Astrocyte (in vitro differentiated cells and primary cell): Measurements from ENCODE around the gene SH3TC2. TPM values are rescaled to one million over a fixed set of nuclear protein-coding genes. Genes with fewer than 3 reads are reported as not detected.

Source experiments
- DNase-seq: peaks from one replicate; pipeline ENCODE4 v3.0.0-alpha.2; 2010; ENCODE audit warnings: low read depth
- FAIRE-seq: peaks from 2 replicates; lab custom pipeline; 2011; peaks lifted over from hg19 to GRCh38; lab: Jason Lieb, UNC
- H2AFZ ChIP-seq: 2 replicates; pipeline ENCODE4 v1.6.0; 2012; ENCODE audit warnings: low read depth, low read length, inconsistent platforms
- H3K27ac ChIP-seq: 2 replicates; pipeline ENCODE4 v1.5.1; 2011; ENCODE audit warnings: low read depth, low read length, inconsistent platforms
- H3K27me3 ChIP-seq: 2 replicates; pipeline ENCODE4 v1.6.0; 2011; ENCODE audit warnings: low read length, inconsistent platforms; ENCODE audit not compliant: insufficient read depth
- H3K36me3 ChIP-seq: 2 replicates; pipeline ENCODE4 v1.5.1; 2011; ENCODE audit warnings: low read length, inconsistent platforms; ENCODE audit not compliant: insufficient read depth
- H3K4me1 ChIP-seq: 2 replicates; pipeline ENCODE4 v1.5.1; 2011; ENCODE audit warnings: low read length, inconsistent platforms; ENCODE audit not compliant: insufficient read depth
- H3K4me2 ChIP-seq: 2 replicates; pipeline ENCODE4 v1.6.0; 2012; ENCODE audit warnings: low read length, inconsistent platforms
- H3K4me3 ChIP-seq: 2 replicates; pipeline ENCODE4 v1.5.1; 2011; ENCODE audit warnings: low read depth, mild to moderate bottlenecking, low read length, inconsistent platforms; ENCODE audit not compliant: insufficient read depth
- H3K79me2 ChIP-seq: 2 replicates; pipeline ENCODE4 v1.6.0; 2012; ENCODE audit warnings: mild to moderate bottlenecking, low read length, inconsistent platforms; ENCODE audit not compliant: insufficient read depth
- H3K9ac ChIP-seq: 2 replicates; pipeline ENCODE4 v1.6.0; 2012; ENCODE audit warnings: mild to moderate bottlenecking, low read length, inconsistent platforms
- H3K9me3 ChIP-seq: 2 replicates; pipeline ENCODE4 v1.5.1; 2012; ENCODE audit warnings: low read depth, mild to moderate bottlenecking, low read length, inconsistent platforms; ENCODE audit not compliant: insufficient read depth
- H4K20me1 ChIP-seq: 2 replicates; pipeline ENCODE4 v1.6.0; 2012; ENCODE audit warnings: low read length, inconsistent platforms; ENCODE audit not compliant: insufficient read depth
- H3K27ac Mint-ChIP-seq: one replicate; pipeline ENCODE4 v1.8.0; 2021; ENCODE audit warnings: mild to moderate bottlenecking, mixed read lengths; ENCODE audit not compliant: unreplicated experiment
- H3K27me3 Mint-ChIP-seq: one replicate; pipeline ENCODE4 v1.8.0; 2021; ENCODE audit warnings: low read depth, mixed read lengths; ENCODE audit not compliant: unreplicated experiment
- H3K36me3 Mint-ChIP-seq: one replicate; pipeline ENCODE4 v1.8.0; 2021; ENCODE audit warnings: low read depth, mixed read lengths; ENCODE audit not compliant: unreplicated experiment
- H3K4me1 Mint-ChIP-seq: one replicate; pipeline ENCODE4 v1.8.0; 2021; ENCODE audit warnings: low read depth, mixed read lengths; ENCODE audit not compliant: unreplicated experiment
- H3K4me3 Mint-ChIP-seq: one replicate; pipeline ENCODE4 v1.8.0; 2021; ENCODE audit warnings: mild to moderate bottlenecking, moderate library complexity, mixed read lengths; ENCODE audit not compliant: unreplicated experiment
- H3K9me3 Mint-ChIP-seq: one replicate; pipeline ENCODE4 v1.8.0; 2021; ENCODE audit warnings: mild to moderate bottlenecking, mixed read lengths; ENCODE audit not compliant: unreplicated experiment
- EZH2 ChIP-seq: IDR thresholded peaks from 2 replicates; pipeline ENCODE4 v1.6.1; 2012; ENCODE audit warnings: mild to moderate bottlenecking, low read length, inconsistent platforms; ENCODE audit not compliant: insufficient read depth
- total RNA-seq: library from RNA; stranded (reverse); gene quantifications from 2 replicates; pipeline ENCODE4 v1.2.1, GENCODE V29; 2021
- TF ChIP-seq, protein P1 (sequence below): IDR thresholded peaks from 2 replicates; pipeline ENCODE4 v1.5.1; 2011; ENCODE audit warnings: low read depth, mild to moderate bottlenecking, inconsistent platforms, low read length, moderate library complexity; ENCODE audit not compliant: insufficient read depth

Gene SH3TC2
- total RNA-seq, 1 donor from 2014 or later, result 2.6 TPM

DNA sequence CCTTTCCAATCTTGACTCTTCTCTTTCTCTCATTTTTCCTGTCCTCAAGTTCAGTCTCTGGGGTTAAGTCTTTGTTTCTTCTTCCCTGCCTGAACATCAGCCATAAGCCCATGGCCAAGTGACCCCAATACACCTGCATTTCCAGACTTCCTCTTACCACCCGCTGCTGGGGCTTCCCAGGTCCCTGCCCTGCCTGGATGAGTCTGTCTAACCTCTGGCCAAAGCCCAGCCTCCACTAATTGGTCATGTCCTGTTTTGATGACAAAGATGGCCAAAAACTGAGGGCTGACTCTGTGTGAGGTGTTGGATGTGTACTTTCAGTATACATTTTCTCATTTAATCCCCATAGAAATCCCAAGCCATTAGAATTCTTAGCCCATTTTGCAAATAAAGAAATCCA is 47.3 kb downstream of the SH3TC2 start:
- H3K4me1 Mint-ChIP-seq, result peaks cover 13% of the 10 kb centered on the region
- H3K27ac Mint-ChIP-seq, result no peak overlapping the region
- H3K9me3 Mint-ChIP-seq, result no peaks in the 10 kb centered on the region

DNA sequence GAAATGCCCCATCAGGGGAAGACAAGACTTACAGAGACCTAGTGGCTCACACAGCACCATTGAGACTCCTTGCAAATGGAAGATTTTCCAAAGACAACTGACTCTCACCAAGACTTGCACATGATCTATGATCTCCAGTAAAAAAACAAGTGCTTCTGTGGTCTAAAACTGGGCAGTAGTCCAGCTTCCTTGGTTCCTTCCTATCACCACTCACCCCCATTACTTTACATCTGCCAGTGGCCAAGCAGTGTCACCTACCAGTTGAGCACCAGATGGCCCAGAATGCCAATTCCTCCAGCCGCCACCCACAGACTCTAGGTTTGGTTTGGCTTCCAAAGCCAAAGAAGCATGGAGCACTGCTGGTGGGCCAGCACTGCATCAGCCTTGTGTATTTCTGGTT is 47.7 kb downstream of the SH3TC2 start:
- no peaks in the 10 kb centered on the region for H4K20me1 ChIP-seq
- no peak overlapping the region for H3K27ac Mint-ChIP-seq
- no peaks in the 10 kb centered on the region for H3K9me3 Mint-ChIP-seq
- FAIRE-seq, result no peak
- no peaks in the 10 kb centered on the region for H3K36me3 Mint-ChIP-seq
- H3K4me1 Mint-ChIP-seq, result peaks cover 13% of the 10 kb centered on the region
- no peak overlapping the region for H3K4me2 ChIP-seq
- no peaks in the 10 kb centered on the region for H3K27me3 ChIP-seq
- no peaks in the 10 kb centered on the region for H3K4me1 ChIP-seq
- no peaks in the 10 kb centered on the region for H3K79me2 ChIP-seq
- H3K4me3 ChIP-seq, result no peak overlapping the region
- no peaks in the 10 kb centered on the region for H3K9me3 ChIP-seq
- no peaks in the 10 kb centered on the region for H3K36me3 ChIP-seq
- no peaks in the 10 kb centered on the region for H3K27me3 Mint-ChIP-seq
- H3K4me3 Mint-ChIP-seq, result no peak overlapping the region
- H2AFZ ChIP-seq, result no peak overlapping the region
- no peak overlapping the region for H3K9ac ChIP-seq
- TF ChIP-seq, protein P1, sequence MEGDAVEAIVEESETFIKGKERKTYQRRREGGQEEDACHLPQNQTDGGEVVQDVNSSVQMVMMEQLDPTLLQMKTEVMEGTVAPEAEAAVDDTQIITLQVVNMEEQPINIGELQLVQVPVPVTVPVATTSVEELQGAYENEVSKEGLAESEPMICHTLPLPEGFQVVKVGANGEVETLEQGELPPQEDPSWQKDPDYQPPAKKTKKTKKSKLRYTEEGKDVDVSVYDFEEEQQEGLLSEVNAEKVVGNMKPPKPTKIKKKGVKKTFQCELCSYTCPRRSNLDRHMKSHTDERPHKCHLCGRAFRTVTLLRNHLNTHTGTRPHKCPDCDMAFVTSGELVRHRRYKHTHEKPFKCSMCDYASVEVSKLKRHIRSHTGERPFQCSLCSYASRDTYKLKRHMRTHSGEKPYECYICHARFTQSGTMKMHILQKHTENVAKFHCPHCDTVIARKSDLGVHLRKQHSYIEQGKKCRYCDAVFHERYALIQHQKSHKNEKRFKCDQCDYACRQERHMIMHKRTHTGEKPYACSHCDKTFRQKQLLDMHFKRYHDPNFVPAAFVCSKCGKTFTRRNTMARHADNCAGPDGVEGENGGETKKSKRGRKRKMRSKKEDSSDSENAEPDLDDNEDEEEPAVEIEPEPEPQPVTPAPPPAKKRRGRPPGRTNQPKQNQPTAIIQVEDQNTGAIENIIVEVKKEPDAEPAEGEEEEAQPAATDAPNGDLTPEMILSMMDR, result no peak
- TF ChIP-seq EZH2, result no peak
- no peak for DNase-seq
- no peak overlapping the region for H3K27ac ChIP-seq

More for the DNA sequence above, 47.3 kb downstream of the SH3TC2 start:
- Histone ChIP-seq H2AFZ (no peak overlapping the region), H3K27me3 (no peaks in the 10 kb centered on the region), H3K36me3 (no peaks in the 10 kb centered on the region), H3K9ac (no peak overlapping the region), H3K4me2 (no peak overlapping the region), H3K27ac (no peak overlapping the region), H3K9me3 (no peaks in the 10 kb centered on the region), H3K4me3 (no peak overlapping the region), H3K4me1 (no peaks in the 10 kb centered on the region), H4K20me1 (no peaks in the 10 kb centered on the region), H3K79me2 (no peaks in the 10 kb centered on the region)
- FAIRE-seq (no peak), DNase-seq (no peak)
- TF ChIP-seq, protein P1, result no peak
- no peak for TF ChIP-seq EZH2
- Mint-ChIP-seq H3K4me3 (no peak overlapping the region), H3K36me3 (no peaks in the 10 kb centered on the region), H3K27me3 (no peaks in the 10 kb centered on the region)

DNA sequence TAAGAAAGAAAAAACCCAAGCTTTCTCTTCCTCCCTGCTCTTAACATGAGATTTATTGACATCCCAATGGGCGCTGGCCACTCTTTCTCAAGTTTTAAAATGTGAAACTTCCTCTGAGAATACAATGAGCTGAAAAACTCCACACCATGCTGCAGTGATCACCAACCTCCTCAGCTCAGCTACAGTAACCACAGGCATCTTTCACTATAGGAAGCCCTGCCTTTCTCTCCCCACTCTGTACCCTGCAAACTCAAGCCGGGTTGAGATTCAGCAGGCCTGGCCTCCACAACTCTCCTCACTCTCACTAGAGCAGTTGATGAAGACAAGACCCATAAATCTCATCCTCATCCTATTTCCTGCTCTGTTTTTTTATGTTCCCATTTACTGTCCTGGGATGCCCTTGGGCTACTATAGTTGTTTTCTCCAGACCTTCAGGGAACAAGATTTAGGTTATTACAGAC is 48.3 kb downstream of the SH3TC2 start:
- no peak for FAIRE-seq

More for the DNA sequence above, 48.3 kb downstream of the SH3TC2 start:
- Mint-ChIP-seq H3K9me3 (no peaks in the 10 kb centered on the region), H3K36me3 (no peaks in the 10 kb centered on the region), H3K27ac (no peak overlapping the region), H3K4me1 (peaks cover 10% of the 10 kb centered on the region), H3K4me3 (no peak overlapping the region), H3K27me3 (no peaks in the 10 kb centered on the region)
- Histone ChIP-seq H4K20me1 (no peaks in the 10 kb centered on the region), H3K27ac (no peak overlapping the region), H3K36me3 (no peaks in the 10 kb centered on the region), H3K9ac (no peak overlapping the region), H3K27me3 (no peaks in the 10 kb centered on the region), H3K79me2 (no peaks in the 10 kb centered on the region), H2AFZ (no peak overlapping the region), H3K4me1 (no peaks in the 10 kb centered on the region), H3K4me3 (no peak overlapping the region), H3K4me2 (no peak overlapping the region), H3K9me3 (no peaks in the 10 kb centered on the region)
- TF ChIP-seq EZH2, result no peak
- TF ChIP-seq, protein P1, result no peak
- DNase-seq, result no peak
